B cell (primary cell): Measurements from ENCODE around the gene URGCP. TPM values are rescaled to one million over a fixed set of nuclear protein-coding genes. Genes with fewer than 3 reads are reported as not detected.

Source experiments
- ATAC-seq: fragments of 200-7000 bp; cut with Tn5 transposase; one replicate; pipeline ENCODE4 v1.10.0; 2021; ENCODE audit warnings: low read depth, mild to moderate bottlenecking, moderate number of reproducible peaks, moderate library complexity
- CTCF ChIA-PET: fragments of 350-600 bp; sonication (Branson Sonifier 250); formaldehyde crosslinking; loops from one replicate; lab custom pipeline; 2021; ENCODE audit warnings: antibody characterized with exemption, inconsistent platforms; lab: Charles Lee
- POLR2A ChIA-PET: fragments of 350-600 bp; sonication (Branson Sonifier 250); formaldehyde crosslinking; loops from one replicate; lab custom pipeline; 2021; ENCODE audit warnings: antibody characterized with exemption; lab: Charles Lee
- DNase-seq: peaks from one replicate; pipeline ENCODE4 v3.0.0; 2013
- H2AFZ ChIP-seq: 2 replicates; pipeline ENCODE4 v1.6.1; 2012; ENCODE audit warnings: mild to moderate bottlenecking, low read depth, low read length; ENCODE audit not compliant: insufficient read depth, poor library complexity, severe bottlenecking
- H3K27ac ChIP-seq, 2 donors: 1 replicate in 1 of 2; 2 replicates in 1 of 2; pipeline ENCODE4 v1.5.1; 2012 to 2013; ENCODE audit warnings: low read length in 2 of 2, mild to moderate bottlenecking in 2 of 2, moderate library complexity in 1 of 2
- H3K27me3 ChIP-seq, 4 experiments: fragments of 200-600 bp in 1 of 4; sonication (generic) in 1 of 4; replicated peaks in 1 of 4; 1 replicate in 2 of 4; 2 replicates in 2 of 4; pipeline versions ENCODE4 v1.6.1 to v1.7.0; 2013 to 2016; ENCODE audit warnings: low read length in 3 of 4, mild to moderate bottlenecking in 2 of 4, mixed read lengths in 1 of 4, moderate library complexity in 1 of 4; ENCODE audit not compliant: insufficient read depth in 4 of 4, control insufficient read depth in 3 of 4; ENCODE audit errors: control extremely low read depth in 1 of 4
- H3K36me3 ChIP-seq, 2 experiments: replicated peaks in 1 of 2; 1 replicate in 1 of 2; 2 replicates in 1 of 2; pipeline versions ENCODE4 v1.6.1 to v1.7.1; 2013; ENCODE audit warnings: low read length in 1 of 2; ENCODE audit not compliant: insufficient read depth in 2 of 2, control insufficient read depth in 1 of 2; ENCODE audit errors: control extremely low read depth in 1 of 2, extremely low read depth in 1 of 2
- H3K4me1 ChIP-seq, 2 donors: fragments of 200-600 bp in 1 of 2; sonication (generic) in 1 of 2; 1 replicate in 1 of 2; 2 replicates in 1 of 2; pipeline versions ENCODE4 v1.5.1 to v1.6.1; 2013 to 2017; ENCODE audit warnings: low read length in 2 of 2; ENCODE audit not compliant: control insufficient read depth in 2 of 2, insufficient read depth in 2 of 2
- H3K4me2 ChIP-seq: replicated peaks from 2 replicates; pipeline ENCODE3; 2012; ENCODE audit warnings: mild to moderate bottlenecking, low read depth, low read length; ENCODE audit not compliant: poor library complexity, severe bottlenecking
- H3K4me3 ChIP-seq, 5 experiments: fragments of 200-600 bp in 1 of 5; sonication (generic) in 1 of 5; 1 replicate in 3 of 5; 2 replicates in 2 of 5; pipeline versions ENCODE4 v1.5.1 to v1.7.0; 2011 to 2016; ENCODE audit warnings: low read length in 4 of 5, mild to moderate bottlenecking in 4 of 5, low read depth in 2 of 5, control low read depth in 1 of 5, moderate library complexity in 1 of 5; ENCODE audit not compliant: insufficient read depth in 1 of 5; ENCODE audit errors: control extremely low read depth in 1 of 5, extremely low read depth in 1 of 5
- H3K79me2 ChIP-seq: fragments of 200-600 bp; sonication (generic); one replicate; pipeline ENCODE4 v1.6.0; 2016; ENCODE audit warnings: low read length; ENCODE audit not compliant: control insufficient read depth, insufficient read depth
- H3K9ac ChIP-seq: fragments of 200-600 bp; sonication (generic); 2 replicates; pipeline ENCODE4 v1.6.1; 2017; ENCODE audit warnings: mild to moderate bottlenecking, low read length, moderate library complexity
- H3K9me3 ChIP-seq, 3 donors: one replicate each; pipeline versions ENCODE4 v1.6.1 to v1.7.1; 2013; ENCODE audit warnings: low read length in 2 of 3; ENCODE audit not compliant: control insufficient read depth in 2 of 3, insufficient read depth in 1 of 3; ENCODE audit errors: control extremely low read depth in 1 of 3
- H4K20me1 ChIP-seq: 2 replicates; pipeline ENCODE4 v1.6.0; 2012; ENCODE audit warnings: mild to moderate bottlenecking, low read length; ENCODE audit not compliant: insufficient read depth, control insufficient read depth, poor library complexity, severe bottlenecking
- H3K27ac Mint-ChIP-seq: one replicate; pipeline ENCODE4 v1.8.0; 2021; ENCODE audit warnings: mixed read lengths
- H3K27me3 Mint-ChIP-seq: one replicate; pipeline ENCODE4 v1.8.0; 2021; ENCODE audit warnings: mixed read lengths
- H3K4me1 Mint-ChIP-seq: one replicate; pipeline ENCODE4 v1.8.0; 2021; ENCODE audit warnings: mixed read lengths
- H3K4me3 Mint-ChIP-seq: one replicate; pipeline ENCODE4 v1.8.0; 2021; ENCODE audit warnings: mixed read lengths
- H3K9me3 Mint-ChIP-seq: one replicate; pipeline ENCODE4 v1.8.0; 2022; ENCODE audit warnings: mixed read lengths; ENCODE audit not compliant: insufficient read depth
- CTCF ChIP-seq: fragments of 200-600 bp; IDR thresholded peaks from one replicate; pipeline ENCODE4 v1.8.0; 2022; ENCODE audit warnings: antibody characterized with exemption, mild to moderate bottlenecking
- EZH2 ChIP-seq: IDR thresholded peaks from 2 replicates; pipeline ENCODE4 v1.6.1; 2012; ENCODE audit warnings: borderline replicate concordance, low read depth, mild to moderate bottlenecking, moderate library complexity, low read length; ENCODE audit not compliant: insufficient read depth, poor library complexity, severe bottlenecking
- WGBS: methylation state at CpG from one replicate; pipeline ENCODE4 v1.1.5; 2013; ENCODE audit warnings: missing lambda C conversion rate; ENCODE audit not compliant: insufficient coverage; 5-methylcytosine and 5-hydroxymethylcytosine counted together
- intact Hi-C: fragments of 100-400 bp; cut with micrococcal nuclease; formaldehyde crosslinking; loops from one replicate; pipeline ENCODE4 v1.10.0; 2022
- polyA plus RNA-seq: library from polyadenylated mRNA; depleted of rRNA; stranded (reverse); fragments of >200 nt; gene quantifications from 2 replicates; pipeline ENCODE4 v1.2.3, GENCODE V29; 2012
- total RNA-seq, 2 donors: library from RNA; stranded (reverse); fragments of 120-200 nt in 1 of 2; gene quantifications; 1 replicate in 1 of 2; 2 replicates in 1 of 2; pipeline versions ENCODE4 v1.2.3 to v1.2.4, GENCODE V29; 2013 to 2022

Gene URGCP
- total and polyA plus RNA-seq, 2 donors (not counting 1 experiment from before 2014, with no cell fraction given), result 16.5 to 25.1 TPM

GRCh38 chr7:43865277-43865676 is 41.1 kb downstream of the URGCP start:
- H3K4me3 Mint-ChIP-seq, result no peak overlapping the region
- H3K4me1 Mint-ChIP-seq, result peaks cover 21% of the 10 kb centered on the region
- WGBS, result 100% methylated on average over 3 of the region's 3 CpGs
- Histone ChIP-seq H3K9ac (no peak overlapping the region), H3K79me2 (no peaks in the 10 kb centered on the region), H3K9me3 (peaks cover 0 to 3% (median 0%) of the 10 kb centered on the region in 3 donors), H3K36me3 (peaks cover 0 to 17% of the 10 kb centered on the region in 2 experiments), H4K20me1 (no peaks in the 10 kb centered on the region), H3K27me3 (no peaks in the 10 kb centered on the region), H2AFZ (no peak overlapping the region), H3K27ac (no peak overlapping the region), H3K4me2 (no peak overlapping the region), H3K4me1 (peaks cover 15 to 18% of the 10 kb centered on the region in 2 donors), H3K4me3 (no peak overlapping the region)
- H3K27me3 Mint-ChIP-seq, result no peaks in the 10 kb centered on the region
- CTCF ChIA-PET, result no interaction called here
- intact Hi-C loops, result loop anchor here (5.0 kb wide), 1 partner anchor 627 kb away; the partner anchor contains the start of gene NUDCD3
- ATAC-seq, result no peak
- H3K9me3 Mint-ChIP-seq, result no peaks in the 10 kb centered on the region
- no peak for TF ChIP-seq CTCF
- TF ChIP-seq EZH2, result no peak
- POLR2A ChIA-PET, result no interaction called here
- no peak for DNase-seq
- H3K27ac Mint-ChIP-seq, result no peak overlapping the region

- ChIA-PET CTCF (interaction anchor here (0.6 kb wide), 1 partner anchor 147 kb away, joined by 3 read pairs; no protein-coding TSS in a partner anchor), POLR2A (no interaction called here)
- peaks cover 0 to 2% (median 0%) of the 10 kb centered on the region in 3 donors for H3K9me3 ChIP-seq
- no peak overlapping the region for H3K4me3 ChIP-seq
- DNase-seq, result no peak
- no peak overlapping the region for H2AFZ ChIP-seq
- ATAC-seq, result no peak
- H3K9me3 Mint-ChIP-seq, result no peaks in the 10 kb centered on the region
- H4K20me1 ChIP-seq, result no peaks in the 10 kb centered on the region
- peaks cover 10 to 11% of the 10 kb centered on the region in 2 donors for H3K4me1 ChIP-seq
- H3K36me3 ChIP-seq, result peaks cover 0 to 17% of the 10 kb centered on the region in 2 experiments
- 96% methylated on average over 7 of the region's 8 CpGs for WGBS
- H3K4me1 Mint-ChIP-seq, result peaks cover 12% of the 10 kb centered on the region
- no peak overlapping the region for H3K9ac ChIP-seq
- TF ChIP-seq EZH2 (no peak), CTCF (no peak)
- no peak overlapping the region for H3K27ac Mint-ChIP-seq
- no peaks in the 10 kb centered on the region for H3K27me3 ChIP-seq
- no peak overlapping the region for H3K27ac ChIP-seq
- intact Hi-C loops, result no loop called here
- no peak overlapping the region for H3K4me2 ChIP-seq
- H3K79me2 ChIP-seq, result no peaks in the 10 kb centered on the region
- peaks cover 4% of the 10 kb centered on the region for H3K27me3 Mint-ChIP-seq
- no peak overlapping the region for H3K4me3 Mint-ChIP-seq
Measured at GRCh38 chr7:43864126-43864525, 42.3 kb downstream of the URGCP start.
